ENCODE results near the gene LDLRAD3.

The LDLRAD3 gene

DNA sequence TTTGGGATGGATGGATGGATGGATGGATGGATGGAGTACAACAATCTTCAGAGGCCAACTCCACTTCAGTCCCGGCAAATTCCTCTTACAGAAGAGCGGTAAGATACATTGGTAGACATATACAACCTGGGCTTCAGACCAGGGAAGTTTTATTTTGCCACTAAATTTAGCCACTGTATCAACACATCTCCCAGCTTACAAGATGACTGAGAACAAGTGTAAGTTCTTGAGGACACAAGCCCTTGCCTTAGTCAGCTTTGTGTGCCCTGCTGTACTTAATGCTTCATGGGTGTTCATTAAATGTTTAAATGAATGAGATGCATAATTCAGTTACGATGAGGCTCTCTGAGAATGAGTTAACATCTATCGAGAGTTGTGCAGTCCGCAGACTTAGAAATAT lies 217.7 kb downstream of the LDLRAD3 start:
- no peak for ATAC-seq
- TF ChIP-seq, protein P1, sequence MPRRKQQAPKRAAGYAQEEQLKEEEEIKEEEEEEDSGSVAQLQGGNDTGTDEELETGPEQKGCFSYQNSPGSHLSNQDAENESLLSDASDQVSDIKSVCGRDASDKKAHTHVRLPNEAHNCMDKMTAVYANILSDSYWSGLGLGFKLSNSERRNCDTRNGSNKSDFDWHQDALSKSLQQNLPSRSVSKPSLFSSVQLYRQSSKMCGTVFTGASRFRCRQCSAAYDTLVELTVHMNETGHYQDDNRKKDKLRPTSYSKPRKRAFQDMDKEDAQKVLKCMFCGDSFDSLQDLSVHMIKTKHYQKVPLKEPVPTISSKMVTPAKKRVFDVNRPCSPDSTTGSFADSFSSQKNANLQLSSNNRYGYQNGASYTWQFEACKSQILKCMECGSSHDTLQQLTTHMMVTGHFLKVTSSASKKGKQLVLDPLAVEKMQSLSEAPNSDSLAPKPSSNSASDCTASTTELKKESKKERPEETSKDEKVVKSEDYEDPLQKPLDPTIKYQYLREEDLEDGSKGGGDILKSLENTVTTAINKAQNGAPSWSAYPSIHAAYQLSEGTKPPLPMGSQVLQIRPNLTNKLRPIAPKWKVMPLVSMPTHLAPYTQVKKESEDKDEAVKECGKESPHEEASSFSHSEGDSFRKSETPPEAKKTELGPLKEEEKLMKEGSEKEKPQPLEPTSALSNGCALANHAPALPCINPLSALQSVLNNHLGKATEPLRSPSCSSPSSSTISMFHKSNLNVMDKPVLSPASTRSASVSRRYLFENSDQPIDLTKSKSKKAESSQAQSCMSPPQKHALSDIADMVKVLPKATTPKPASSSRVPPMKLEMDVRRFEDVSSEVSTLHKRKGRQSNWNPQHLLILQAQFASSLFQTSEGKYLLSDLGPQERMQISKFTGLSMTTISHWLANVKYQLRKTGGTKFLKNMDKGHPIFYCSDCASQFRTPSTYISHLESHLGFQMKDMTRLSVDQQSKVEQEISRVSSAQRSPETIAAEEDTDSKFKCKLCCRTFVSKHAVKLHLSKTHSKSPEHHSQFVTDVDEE (CRISPR knock-in tag; IDR thresholded peaks at IDR 0.05), result no peak
- TF ChIP-seq, protein P2, sequence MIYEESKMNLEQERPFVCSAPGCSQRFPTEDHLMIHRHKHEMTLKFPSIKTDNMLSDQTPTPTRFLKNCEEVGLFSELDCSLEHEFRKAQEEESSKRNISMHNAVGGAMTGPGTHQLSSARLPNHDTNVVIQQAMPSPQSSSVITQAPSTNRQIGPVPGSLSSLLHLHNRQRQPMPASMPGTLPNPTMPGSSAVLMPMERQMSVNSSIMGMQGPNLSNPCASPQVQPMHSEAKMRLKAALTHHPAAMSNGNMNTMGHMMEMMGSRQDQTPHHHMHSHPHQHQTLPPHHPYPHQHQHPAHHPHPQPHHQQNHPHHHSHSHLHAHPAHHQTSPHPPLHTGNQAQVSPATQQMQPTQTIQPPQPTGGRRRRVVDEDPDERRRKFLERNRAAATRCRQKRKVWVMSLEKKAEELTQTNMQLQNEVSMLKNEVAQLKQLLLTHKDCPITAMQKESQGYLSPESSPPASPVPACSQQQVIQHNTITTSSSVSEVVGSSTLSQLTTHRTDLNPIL (CRISPR knock-in tag; IDR thresholded peaks at IDR 0.05; ENCODE audit: low read depth), result no peak
- TF ChIP-seq ZNF70 (CRISPR knock-in tag; IDR thresholded peaks at IDR 0.05) (no peak), ARNTL (CRISPR knock-in tag; IDR thresholded peaks at IDR 0.05; ENCODE audit: borderline replicate concordance, low read depth) (no peak), ZNF8 (CRISPR knock-in tag; IDR thresholded peaks at IDR 0.05) (no peak), SNAI2 (CRISPR knock-in tag; IDR thresholded peaks at IDR 0.05) (no peak), RARB (CRISPR knock-in tag; IDR thresholded peaks at IDR 0.05) (no peak), BACH2 (CRISPR knock-in tag; IDR thresholded peaks at IDR 0.05; ENCODE audit: borderline replicate concordance) (no peak)
- TF ChIP-seq, protein P3, sequence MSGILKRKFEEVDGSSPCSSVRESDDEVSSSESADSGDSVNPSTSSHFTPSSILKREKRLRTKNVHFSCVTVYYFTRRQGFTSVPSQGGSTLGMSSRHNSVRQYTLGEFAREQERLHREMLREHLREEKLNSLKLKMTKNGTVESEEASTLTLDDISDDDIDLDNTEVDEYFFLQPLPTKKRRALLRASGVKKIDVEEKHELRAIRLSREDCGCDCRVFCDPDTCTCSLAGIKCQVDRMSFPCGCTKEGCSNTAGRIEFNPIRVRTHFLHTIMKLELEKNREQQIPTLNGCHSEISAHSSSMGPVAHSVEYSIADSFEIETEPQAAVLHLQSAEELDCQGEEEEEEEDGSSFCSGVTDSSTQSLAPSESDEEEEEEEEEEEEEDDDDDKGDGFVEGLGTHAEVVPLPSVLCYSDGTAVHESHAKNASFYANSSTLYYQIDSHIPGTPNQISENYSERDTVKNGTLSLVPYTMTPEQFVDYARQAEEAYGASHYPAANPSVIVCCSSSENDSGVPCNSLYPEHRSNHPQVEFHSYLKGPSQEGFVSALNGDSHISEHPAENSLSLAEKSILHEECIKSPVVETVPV (CRISPR knock-in tag; IDR thresholded peaks at IDR 0.05), result no peak

DNA sequence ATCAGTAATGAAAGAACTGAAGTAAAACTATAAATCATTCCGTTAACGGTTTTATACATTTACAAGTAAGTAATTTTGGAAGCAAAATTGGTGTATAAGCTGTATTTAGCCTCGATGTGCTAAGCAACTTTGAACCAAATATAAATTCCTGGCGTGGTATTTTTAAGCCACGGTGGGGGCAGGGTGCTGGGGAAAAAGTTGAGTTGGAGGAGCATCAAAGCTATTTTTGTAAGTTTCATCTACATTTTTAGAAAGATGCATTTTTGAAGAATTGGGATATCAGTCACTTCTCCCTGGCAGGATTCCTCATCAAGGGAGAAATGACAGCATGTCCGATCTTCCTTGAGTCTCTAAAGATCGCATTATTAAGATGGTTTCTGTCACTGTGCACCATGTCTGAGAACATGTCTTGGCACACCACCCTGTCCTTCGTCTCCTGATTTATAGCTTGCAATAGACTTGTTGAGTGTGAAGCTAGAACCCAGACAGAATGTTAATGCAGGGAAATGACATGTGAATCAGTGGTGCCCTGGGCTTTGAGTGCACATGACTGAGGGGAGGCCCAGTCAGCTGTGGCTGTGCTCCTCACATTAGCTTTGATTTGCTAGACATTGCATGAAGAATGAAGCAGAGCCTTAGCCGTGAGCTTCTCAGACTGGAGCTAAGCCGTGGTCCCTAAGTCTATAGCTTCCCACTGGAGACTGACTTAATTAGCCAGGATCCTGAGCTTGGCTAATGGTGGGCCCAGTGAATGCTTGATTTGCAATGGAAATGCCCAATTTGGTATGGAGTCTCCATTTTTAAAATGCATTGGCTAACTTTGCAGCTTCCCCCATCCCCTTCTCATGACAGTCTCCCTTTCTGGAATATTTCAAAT lies 218.4 kb downstream of the LDLRAD3 start:
- no peak for TF ChIP-seq CSDC2 (CRISPR knock-in tag; IDR thresholded peaks at IDR 0.05)
- TF ChIP-seq, protein P2 (CRISPR knock-in tag; IDR thresholded peaks at IDR 0.05; ENCODE audit: low read depth), result no peak
- TF ChIP-seq PPARA (CRISPR knock-in tag; IDR thresholded peaks at IDR 0.05; ENCODE audit: borderline replicate concordance), result no peak
- TF ChIP-seq ZFP30 (CRISPR knock-in tag; IDR thresholded peaks at IDR 0.05), result no peak
- TF ChIP-seq ZNF70 (CRISPR knock-in tag; IDR thresholded peaks at IDR 0.05), result no peak
- TF ChIP-seq ARNTL (CRISPR knock-in tag; IDR thresholded peaks at IDR 0.05; ENCODE audit: borderline replicate concordance, low read depth), result no peak
- no peak for TF ChIP-seq GLIS3 (CRISPR knock-in tag; IDR thresholded peaks at IDR 0.05)
- TF ChIP-seq, protein P4, sequence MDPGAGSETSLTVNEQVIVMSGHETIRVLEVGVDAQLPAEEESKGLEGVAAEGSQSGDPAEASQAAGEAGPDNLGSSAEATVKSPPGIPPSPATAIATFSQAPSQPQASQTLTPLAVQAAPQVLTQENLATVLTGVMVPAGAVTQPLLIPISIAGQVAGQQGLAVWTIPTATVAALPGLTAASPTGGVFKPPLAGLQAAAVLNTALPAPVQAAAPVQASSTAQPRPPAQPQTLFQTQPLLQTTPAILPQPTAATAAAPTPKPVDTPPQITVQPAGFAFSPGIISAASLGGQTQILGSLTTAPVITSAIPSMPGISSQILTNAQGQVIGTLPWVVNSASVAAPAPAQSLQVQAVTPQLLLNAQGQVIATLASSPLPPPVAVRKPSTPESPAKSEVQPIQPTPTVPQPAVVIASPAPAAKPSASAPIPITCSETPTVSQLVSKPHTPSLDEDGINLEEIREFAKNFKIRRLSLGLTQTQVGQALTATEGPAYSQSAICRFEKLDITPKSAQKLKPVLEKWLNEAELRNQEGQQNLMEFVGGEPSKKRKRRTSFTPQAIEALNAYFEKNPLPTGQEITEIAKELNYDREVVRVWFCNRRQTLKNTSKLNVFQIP (CRISPR knock-in tag; IDR thresholded peaks at IDR 0.05; ENCODE audit: borderline replicate concordance, low read depth), result no peak
- no peak for TF ChIP-seq ISL1 (CRISPR knock-in tag; IDR thresholded peaks at IDR 0.05)
- TF ChIP-seq, protein P5, sequence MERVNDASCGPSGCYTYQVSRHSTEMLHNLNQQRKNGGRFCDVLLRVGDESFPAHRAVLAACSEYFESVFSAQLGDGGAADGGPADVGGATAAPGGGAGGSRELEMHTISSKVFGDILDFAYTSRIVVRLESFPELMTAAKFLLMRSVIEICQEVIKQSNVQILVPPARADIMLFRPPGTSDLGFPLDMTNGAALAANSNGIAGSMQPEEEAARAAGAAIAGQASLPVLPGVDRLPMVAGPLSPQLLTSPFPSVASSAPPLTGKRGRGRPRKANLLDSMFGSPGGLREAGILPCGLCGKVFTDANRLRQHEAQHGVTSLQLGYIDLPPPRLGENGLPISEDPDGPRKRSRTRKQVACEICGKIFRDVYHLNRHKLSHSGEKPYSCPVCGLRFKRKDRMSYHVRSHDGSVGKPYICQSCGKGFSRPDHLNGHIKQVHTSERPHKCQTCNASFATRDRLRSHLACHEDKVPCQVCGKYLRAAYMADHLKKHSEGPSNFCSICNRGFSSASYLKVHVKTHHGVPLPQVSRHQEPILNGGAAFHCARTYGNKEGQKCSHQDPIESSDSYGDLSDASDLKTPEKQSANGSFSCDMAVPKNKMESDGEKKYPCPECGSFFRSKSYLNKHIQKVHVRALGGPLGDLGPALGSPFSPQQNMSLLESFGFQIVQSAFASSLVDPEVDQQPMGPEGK (CRISPR knock-in tag; IDR thresholded peaks at IDR 0.05; ENCODE audit: borderline replicate concordance), result no peak
- TF ChIP-seq ZFP3 (CRISPR knock-in tag; IDR thresholded peaks at IDR 0.05), result no peak
- TF ChIP-seq TOX (CRISPR knock-in tag; IDR thresholded peaks at IDR 0.05; ENCODE audit: borderline replicate concordance), result no peak
- peak; percentile 2; the same call in 1 of the 3 replicates for ATAC-seq

Data from SK-N-SH treated with all-trans-retinoic acid at 6 μM for 48 hours (cell line).